H1 (cell line): ENCODE results near the gene GPER1. TPM values are rescaled to one million over a fixed set of nuclear protein-coding genes. Genes with fewer than 3 reads are reported as not detected.
A peak's percentile ranks its signal among the peaks of the same experiment; 100 is the strongest.

Experiments used
- CTCF ChIA-PET: fragments of 300-600 bp; sonication (Branson Sonifier 250); formaldehyde crosslinking; loops from one replicate; lab custom pipeline; 2021; ENCODE audit not compliant: partially characterized antibody; lab: Charles Lee
- POLR2A ChIA-PET: fragments of 300-600 bp; sonication (Branson Sonifier 250); formaldehyde crosslinking; loops from one replicate; lab custom pipeline; 2021; ENCODE audit warnings: inconsistent platforms; ENCODE audit not compliant: partially characterized antibody; lab: Charles Lee
- DNase-seq, 2 experiments: peaks; one replicate each; pipeline versions ENCODE4 v3.0.0 to v3.0.0-alpha.2; 2010 to 2022; ENCODE audit warnings: low spot score in 2 of 2, low read depth in 1 of 2, mixed read lengths in 1 of 2
- FAIRE-seq: peaks from 2 replicates; lab custom pipeline; 2011; peaks lifted over from hg19 to GRCh38; lab: Jason Lieb, UNC
- H2AFZ ChIP-seq: 2 replicates; pipeline ENCODE4 v1.8.1; 2012; ENCODE audit warnings: low read length, inconsistent platforms
- H2AK5ac ChIP-seq: 2 replicates; pipeline ENCODE4 v1.6.1; 2013; ENCODE audit warnings: low read depth, low read length
- H2BK120ac ChIP-seq: replicated peaks from 2 replicates; pipeline ENCODE3; 2013; ENCODE audit warnings: low read depth, low read length, inconsistent platforms
- H2BK12ac ChIP-seq: 2 replicates; pipeline ENCODE4 v1.6.1; 2013; ENCODE audit warnings: low read depth, low read length
- H2BK15ac ChIP-seq: 2 replicates; pipeline ENCODE4 v1.6.1; 2013; ENCODE audit warnings: low read length
- H2BK20ac ChIP-seq: 2 replicates; pipeline ENCODE4 v1.6.1; 2013; ENCODE audit warnings: low read length
- H2BK5ac ChIP-seq: 2 replicates; pipeline ENCODE4 v1.6.1; 2013; ENCODE audit warnings: low read depth, low read length
- H3K14ac ChIP-seq: 2 replicates; pipeline ENCODE4 v1.6.1; 2013; ENCODE audit warnings: inconsistent platforms; ENCODE audit not compliant: insufficient read length
- H3K18ac ChIP-seq: 2 replicates; pipeline ENCODE4 v1.6.1; 2013; ENCODE audit warnings: low read length; ENCODE audit errors: extremely low read depth
- H3K23ac ChIP-seq: 2 replicates; pipeline ENCODE4 v1.6.1; 2013; ENCODE audit warnings: inconsistent platforms; ENCODE audit not compliant: insufficient read length
- H3K23me2 ChIP-seq: 2 replicates; pipeline ENCODE4 v1.6.1; 2013; ENCODE audit warnings: low read depth, low read length
- H3K27ac ChIP-seq: 2 replicates; pipeline ENCODE4 v1.6.1; 2011; ENCODE audit warnings: low read depth, low read length, inconsistent platforms
- H3K27me3 ChIP-seq, 4 experiments: replicated peaks in 1 of 4; 1 replicate in 1 of 4; 2 replicates in 3 of 4; pipeline versions ENCODE4 v1.6.1 to v1.8.1; 2011 to 2013; ENCODE audit warnings: low read length in 3 of 4, mild to moderate bottlenecking in 3 of 4, inconsistent platforms in 2 of 4, mixed read lengths in 2 of 4, moderate library complexity in 1 of 4; ENCODE audit not compliant: control insufficient read depth in 3 of 4, insufficient read depth in 3 of 4; ENCODE audit errors: extremely low read depth in 1 of 4
- H3K36me3 ChIP-seq, 4 experiments: 2 replicates each; pipeline versions ENCODE4 v1.6.1 to v1.8.1; 2011 to 2013; ENCODE audit warnings: mild to moderate bottlenecking in 4 of 4, low read length in 3 of 4, moderate library complexity in 2 of 4, control low read depth in 1 of 4, inconsistent platforms in 1 of 4; ENCODE audit not compliant: insufficient read depth in 4 of 4, control insufficient read depth in 2 of 4
- H3K4ac ChIP-seq: replicated peaks from 2 replicates; pipeline ENCODE3; 2013; ENCODE audit warnings: low read length, low read depth, mixed read lengths, inconsistent platforms; ENCODE audit not compliant: insufficient read length
- H3K4me1 ChIP-seq, 4 experiments: replicated peaks in 1 of 4; 1 replicate in 1 of 4; 2 replicates in 3 of 4; pipeline versions ENCODE4 v1.6.1 to v1.8.1; 2011 to 2013; ENCODE audit warnings: low read length in 3 of 4, inconsistent platforms in 2 of 4, mixed read lengths in 1 of 4; ENCODE audit not compliant: insufficient read depth in 4 of 4, control insufficient read depth in 3 of 4
- H3K4me2 ChIP-seq, 2 experiments: 2 replicates each; pipeline versions ENCODE4 v1.6.1 to v1.8.1; 2011 to 2013; ENCODE audit warnings: low read depth in 2 of 2, low read length in 2 of 2, control low read depth in 1 of 2, inconsistent platforms in 1 of 2, mild to moderate bottlenecking in 1 of 2; ENCODE audit not compliant: insufficient read depth in 1 of 2
- H3K4me3 ChIP-seq, 4 experiments: fragments of 200-600, 300-600 bp in 1 of 4; sonication (generic), shearing (Covaris generic), sonication (Bioruptor Twin) in 1 of 4; 2 replicates each; pipeline versions ENCODE4 v1.5.1 to v1.8.1; 2011 to 2016; ENCODE audit warnings: low read length in 4 of 4, low read depth in 3 of 4, control low read depth in 2 of 4, inconsistent platforms in 2 of 4, mild to moderate bottlenecking in 2 of 4, mixed read lengths in 1 of 4, moderate library complexity in 1 of 4; ENCODE audit not compliant: insufficient read depth in 2 of 4; ENCODE audit errors: extremely low read depth in 1 of 4
- H3K56ac ChIP-seq: replicated peaks from 2 replicates; pipeline ENCODE3; 2013; ENCODE audit warnings: low read depth, mild to moderate bottlenecking, mixed read lengths, low read length, inconsistent platforms; ENCODE audit not compliant: insufficient read length
- H3K79me1 ChIP-seq: 2 replicates; pipeline ENCODE4 v1.6.1; 2013; ENCODE audit warnings: low read depth, low read length, control low read depth
- H3K79me2 ChIP-seq, 2 experiments: 2 replicates each; pipeline versions ENCODE4 v1.6.1 to v1.8.1; 2012 to 2013; ENCODE audit warnings: low read length in 2 of 2, mild to moderate bottlenecking in 2 of 2, inconsistent platforms in 1 of 2; ENCODE audit not compliant: insufficient read depth in 2 of 2, control insufficient read depth in 1 of 2
- H3K9ac ChIP-seq, 4 experiments: replicated peaks in 1 of 4; 1 replicate in 1 of 4; 2 replicates in 3 of 4; pipeline versions ENCODE4 v1.6.1 to v1.8.1; 2011 to 2013; ENCODE audit warnings: low read depth in 3 of 4, low read length in 3 of 4, control low read depth in 2 of 4, mild to moderate bottlenecking in 2 of 4, moderate library complexity in 2 of 4, inconsistent platforms in 1 of 4; ENCODE audit errors: extremely low read depth in 1 of 4
- H3K9me3 ChIP-seq, 2 experiments: 2 replicates each; pipeline versions ENCODE4 v1.6.1 to v1.8.1; 2012 to 2013; ENCODE audit warnings: mild to moderate bottlenecking in 2 of 2, moderate library complexity in 2 of 2, control low read depth in 1 of 2, inconsistent platforms in 1 of 2, low read depth in 1 of 2, low read length in 1 of 2, mixed read lengths in 1 of 2; ENCODE audit not compliant: insufficient read depth in 2 of 2
- H4K20me1 ChIP-seq, 2 experiments: replicated peaks in 1 of 2; 2 replicates each; pipeline versions ENCODE3 to v1.8.1; 2011 to 2013; ENCODE audit warnings: inconsistent platforms in 2 of 2, low read length in 2 of 2, mild to moderate bottlenecking in 1 of 2; ENCODE audit not compliant: insufficient read depth in 2 of 2, control insufficient read depth in 1 of 2
- H4K5ac ChIP-seq: 2 replicates; pipeline ENCODE4 v1.6.1; 2013; ENCODE audit warnings: low read length, low read depth, mixed read lengths, inconsistent platforms; ENCODE audit not compliant: insufficient read length
- H4K8ac ChIP-seq: 2 replicates; pipeline ENCODE4 v1.8.0; 2013; ENCODE audit warnings: mild to moderate bottlenecking, moderate library complexity, low read length, inconsistent platforms; ENCODE audit not compliant: insufficient read depth; ENCODE audit errors: extremely low read depth
- H4K91ac ChIP-seq: replicated peaks from 2 replicates; pipeline ENCODE3; 2013; ENCODE audit warnings: low read length, mixed read lengths, inconsistent platforms; ENCODE audit not compliant: insufficient read length
- BRCA1 ChIP-seq: IDR thresholded peaks from 2 replicates; pipeline ENCODE4 v1.6.1; 2012; ENCODE audit warnings: low read depth, low read length, improper control_type of control experiment
- CHD1 ChIP-seq: IDR thresholded peaks from 2 replicates; pipeline ENCODE4 v1.6.1; 2012; ENCODE audit warnings: low read depth, low read length, improper control_type of control experiment
- JUN ChIP-seq: IDR thresholded peaks from 2 replicates; pipeline ENCODE4 v1.6.1; 2011; ENCODE audit warnings: low read depth, mild to moderate bottlenecking, improper control_type of control experiment, low read length
- JUND ChIP-seq: IDR thresholded peaks from 2 replicates; pipeline ENCODE4 v1.6.1; 2011; ENCODE audit warnings: mild to moderate bottlenecking, improper control_type of control experiment, low read length
- KDM4A ChIP-seq: IDR thresholded peaks from one replicate; pipeline ENCODE4 v1.7.1; 2012; ENCODE audit warnings: low read depth, mild to moderate bottlenecking, moderate library complexity, low read length, inconsistent platforms; ENCODE audit not compliant: severe bottlenecking
- NANOG ChIP-seq: IDR thresholded peaks from 2 replicates; pipeline ENCODE4 v1.6.1; 2011; ENCODE audit warnings: low read length, low read depth, mild to moderate bottlenecking, inconsistent platforms; ENCODE audit not compliant: insufficient read depth, poor library complexity, severe bottlenecking
- RFX5 ChIP-seq: IDR thresholded peaks from 2 replicates; pipeline ENCODE4 v1.6.1; 2011; ENCODE audit warnings: low read depth, low read length, improper control_type of control experiment, borderline replicate concordance
- SIN3A ChIP-seq, 2 experiments: IDR thresholded peaks in 1 of 2; conservative IDR thresholded peaks in 1 of 2; 2 replicates each; pipeline ENCODE4 v1.6.1; 2011 to 2012; ENCODE audit warnings: low read length in 2 of 2, improper control_type of control experiment in 1 of 2, low read depth in 1 of 2, mild to moderate bottlenecking in 1 of 2
- SIRT6 ChIP-seq: IDR thresholded peaks from one replicate; pipeline ENCODE4 v1.7.1; 2012; ENCODE audit warnings: low read length, inconsistent platforms
- SIX5 ChIP-seq: IDR thresholded peaks from 2 replicates; pipeline ENCODE4 v1.6.1; 2011; ENCODE audit warnings: mild to moderate bottlenecking, low read depth, low read length
- TAF1 ChIP-seq: IDR thresholded peaks from 2 replicates; pipeline ENCODE4 v1.6.1; 2011; ENCODE audit warnings: mild to moderate bottlenecking, low read depth, low read length
- TEAD4 ChIP-seq: IDR thresholded peaks from 2 replicates; pipeline ENCODE4 v1.6.1; 2012; ENCODE audit warnings: low read depth, low read length, inconsistent platforms, mixed read lengths
- WGBS, 2 experiments: shearing (Covaris generic) in 1 of 2; methylation state at CpG; one replicate each; pipeline versions ENCODE4 v1.1.6 to v1.1.7; 2013 to 2015; ENCODE audit warnings: low lambda C conversion rate in 2 of 2, mixed read lengths in 2 of 2, inconsistent platforms in 1 of 2, low coverage in 1 of 2, missing lambda C conversion rate in 1 of 2; ENCODE audit not compliant: insufficient replicate concordance in 2 of 2, insufficient coverage in 1 of 2, insufficient read length in 1 of 2; ENCODE audit errors: extremely low coverage in 1 of 2, missing lambda C conversion rate in 1 of 2; 5-methylcytosine and 5-hydroxymethylcytosine counted together
- polyA plus RNA-seq, 7 experiments: library from polyadenylated mRNA; depleted of rRNA in 3 of 7; stranded (reverse) in 5 of 7; unstranded in 2 of 7; fragments of >200 nt in 5 of 7; fragments of 200-250 nt in 2 of 7; gene quantifications; 1 replicate in 5 of 7; 2 replicates in 1 of 7; 4 replicates in 1 of 7; pipeline versions ENCODE4 v1.2.1 to v1.2.3, GENCODE V29; 2011 to 2013; ENCODE audit warnings: missing spikeins in 2 of 7, mixed read lengths in 2 of 7
- total RNA-seq: library from RNA; stranded (reverse); fragmentation: NEBNext Ultra II Directional; extraction: Animal tissue kit (Norgen Biotek cat#: 25700); gene quantifications from 2 replicates; pipeline ENCODE4 v1.2.1, GENCODE V29; 2021

The GPER1 gene
- total and polyA plus RNA-seq, 2 of the 8 experiments (the other 6 are each of a cell fraction or from before 2014, with no cell fraction given), result 0.24 to 0.47 TPM

DNA sequence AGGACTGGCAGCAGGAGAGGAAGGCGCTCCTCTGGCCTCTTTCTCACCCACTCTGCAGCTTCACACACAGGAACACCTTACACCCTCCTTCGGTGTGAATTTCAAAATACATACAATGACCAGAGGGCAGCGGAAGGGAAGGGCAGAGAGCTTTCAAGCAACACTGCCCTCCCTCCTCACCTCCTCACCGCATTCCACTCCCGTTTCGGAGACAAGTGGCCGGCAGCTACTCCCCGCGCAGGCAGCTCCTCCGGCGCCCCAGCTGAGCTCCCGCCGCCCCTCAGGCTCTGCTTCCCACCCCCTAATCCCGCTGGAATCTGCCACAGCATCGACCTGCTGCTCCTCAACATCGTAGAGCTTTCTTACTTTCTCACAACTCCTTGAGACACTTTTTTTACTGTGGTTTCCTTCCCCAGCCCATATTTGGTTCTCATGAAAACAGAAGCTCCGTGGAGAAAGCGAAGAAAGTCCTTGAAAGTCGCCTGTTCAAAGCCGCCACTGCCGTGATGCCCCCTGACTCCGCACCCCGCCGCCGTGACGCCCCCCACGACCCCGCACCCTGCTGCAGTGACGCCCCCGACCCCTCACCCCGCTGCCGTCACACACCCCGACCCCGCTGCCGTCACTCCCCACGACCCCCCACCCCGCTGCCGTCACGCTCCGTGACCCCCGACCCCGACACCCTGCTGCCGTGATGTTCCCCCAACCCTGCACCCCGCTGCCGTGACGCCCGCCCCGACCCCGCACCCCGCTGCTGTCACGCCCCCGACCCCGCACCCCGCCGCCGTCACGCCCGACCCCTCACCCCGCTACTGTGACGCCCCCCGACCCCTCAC is 14.6 kb upstream of the GPER1 start:
- H3K79me2 ChIP-seq, result peaks cover 0 to 2% of the 10 kb centered on the region in 2 experiments; a peak in 1 of 4 replicates
- ChIA-PET CTCF (interaction anchor here (0.6 to 2.2 kb wide), 8 partner anchors 12 to 92 kb away, joined by 3 to 7 read pairs (median 3); no protein-coding TSS in a partner anchor), POLR2A (interaction anchor here (0.6 kb wide), 1 partner anchor 118 kb away, joined by 3 read pairs; no protein-coding TSS in a partner anchor)
- peaks cover 5% of the 10 kb centered on the region; the same call in 1 of the 2 replicates for H3K23me2 ChIP-seq
- no peaks in the 10 kb centered on the region for H3K27me3 ChIP-seq
- no peak overlapping the region; a peak in 1 of 7 replicates for H3K9ac ChIP-seq
- no peak overlapping the region for H4K5ac ChIP-seq
- H3K23ac ChIP-seq, result no peak overlapping the region
- no peak overlapping the region for H2BK12ac ChIP-seq
- H2AK5ac ChIP-seq, result no peak overlapping the region
- H3K27ac ChIP-seq, result no peak overlapping the region
- H3K56ac ChIP-seq, result no peak overlapping the region
- no peak overlapping the region for H2BK15ac ChIP-seq
- H3K4me1 ChIP-seq, result no peaks in the 10 kb centered on the region; a peak in 2 of 7 replicates
- H2BK5ac ChIP-seq, result no peak overlapping the region
- no peak overlapping the region; a peak in 1 of 4 replicates for H3K4me2 ChIP-seq
- 88% methylated on average over 17 of the region's 61 CpGs; no CpG with 5 or more reads in 1 of the 2 experiments for WGBS, 2 experiments
- FAIRE-seq (no peak), DNase-seq (no peak)
- no peak overlapping the region for H2AFZ ChIP-seq
- no peak overlapping the region for H3K18ac ChIP-seq
- 0 out of 2 replicates have a peak overlapping the region, but pooled peaks have one; percentile 38 for H4K8ac ChIP-seq
- peaks cover 6% of the 10 kb centered on the region for H3K79me1 ChIP-seq
- H3K9me3 ChIP-seq, result peaks cover 6 to 7% of the 10 kb centered on the region in 2 experiments; a peak in 3 of 4 replicates
- H3K4ac ChIP-seq, result no peak overlapping the region
- no peak overlapping the region for H2BK120ac ChIP-seq
- no peak overlapping the region for H2BK20ac ChIP-seq
- H3K4me3 ChIP-seq, result no peak overlapping the region
- peak overlapping the region; percentile 15 for H4K91ac ChIP-seq
- H3K36me3 ChIP-seq, result no peaks in the 10 kb centered on the region
- no peak overlapping the region for H3K14ac ChIP-seq
- H4K20me1 ChIP-seq, result peaks cover 0 to 8% of the 10 kb centered on the region in 2 experiments
- no peak for TF ChIP-seq JUN
- no peak for TF ChIP-seq TEAD4
- no peak for TF ChIP-seq SIX5
- TF ChIP-seq TAF1, result no peak
- no peak for TF ChIP-seq SIRT6
- no peak for TF ChIP-seq CHD1
- TF ChIP-seq JUND, result no peak
- TF ChIP-seq KDM4A, result no peak
- TF ChIP-seq BRCA1, result no peak
- no peak for TF ChIP-seq RFX5
- TF ChIP-seq SIN3A (conservative IDR thresholded peaks at IDR 0.05 in 1 of 2, IDR thresholded peaks at IDR 0.05 in 1 of 2; ENCODE audit: low read depth in 1 of 2, low read length in 2 of 2), result no peak
- TF ChIP-seq NANOG, result no peak
